HepG2 (cell line): ENCODE results near the gene NPPC.

Experiments used
- ARNTL ChIP-seq: sonication (generic); formaldehyde crosslinking; IDR thresholded peaks from 2 replicates; pipeline ENCODE4 v1.4.0; 2020; ENCODE audit warnings: mild to moderate bottlenecking, missing genetic modification reagents
- CBFB ChIP-seq: sonication (generic); formaldehyde crosslinking; IDR thresholded peaks from 2 replicates; pipeline ENCODE4 v1.4.0; 2020; ENCODE audit warnings: missing genetic modification reagents
- CTCF ChIP-seq: sonication (generic); formaldehyde crosslinking; IDR thresholded peaks from 2 replicates; pipeline ENCODE4 v1.5.0; 2020; ENCODE audit warnings: mild to moderate bottlenecking, missing genetic modification reagents, moderate library complexity
- SMAD3 ChIP-seq: sonication (generic); formaldehyde crosslinking; IDR thresholded peaks from 2 replicates; pipeline ENCODE4 v1.4.0; 2020; ENCODE audit warnings: missing genetic modification reagents
- THAP11 ChIP-seq: IDR thresholded peaks from 2 replicates; pipeline ENCODE4 v1.6.1; 2016; ENCODE audit warnings: missing biosample characterization, missing genetic modification reagents
- ZFP62 ChIP-seq: sonication (generic); formaldehyde crosslinking; IDR thresholded peaks from 2 replicates; pipeline ENCODE4 v1.4.0; 2020; ENCODE audit warnings: missing genetic modification reagents

- TF ChIP-seq SMAD3 (CRISPR knock-in tag) (no peak), ZFP62 (CRISPR knock-in tag) (no peak), THAP11 (CRISPR knock-in tag) (no peak), ARNTL (CRISPR knock-in tag) (no peak), CBFB (CRISPR knock-in tag) (no peak), CTCF (no peak)
Observed at GRCh38 chr2:231882646-231883045, 43.5 kb downstream of the NPPC start.
